ENCODE measurements around the gene SMOC1. TPM values are rescaled to one million over a fixed set of nuclear protein-coding genes. Genes with fewer than 3 reads are reported as not detected.
A peak's percentile ranks its signal among the peaks of the same experiment; 100 is the strongest.

The SMOC1 gene, protein sequence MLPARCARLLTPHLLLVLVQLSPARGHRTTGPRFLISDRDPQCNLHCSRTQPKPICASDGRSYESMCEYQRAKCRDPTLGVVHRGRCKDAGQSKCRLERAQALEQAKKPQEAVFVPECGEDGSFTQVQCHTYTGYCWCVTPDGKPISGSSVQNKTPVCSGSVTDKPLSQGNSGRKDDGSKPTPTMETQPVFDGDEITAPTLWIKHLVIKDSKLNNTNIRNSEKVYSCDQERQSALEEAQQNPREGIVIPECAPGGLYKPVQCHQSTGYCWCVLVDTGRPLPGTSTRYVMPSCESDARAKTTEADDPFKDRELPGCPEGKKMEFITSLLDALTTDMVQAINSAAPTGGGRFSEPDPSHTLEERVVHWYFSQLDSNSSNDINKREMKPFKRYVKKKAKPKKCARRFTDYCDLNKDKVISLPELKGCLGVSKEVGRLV
- total RNA-seq = not detected in 2 replicates
- polyA plus RNA-seq = 0.05 and 0.06 TPM in 2 replicates
- polyA plus RNA-seq (2012) = 0.05 and 0.08 TPM in 2 replicates
- polyA minus RNA-seq (ENCODE audit: low replicate concordance) = 1.6 TPM in 1 of 2 replicates, not detected in the other

- peak; percentile 42 to 71 for DNase-seq (ENCODE audit: low read depth in 2 of 2)
- Histone ChIP-seq H3K27ac (ENCODE audit: insufficient read depth, low read length) (no peak within 1 kb of the TSS), H3K36me3 (ENCODE audit: control insufficient read depth, insufficient read depth, low read length) (no peaks in the 10 kb centered on the region), H3K9me3 (ENCODE audit: control insufficient read depth, insufficient read depth, low read depth, low read length) (no peaks in the 10 kb centered on the region), H3K4me3 (replicated peaks in 1 of 4; ENCODE audit: control extremely low read depth in 1 of 4, insufficient read depth in 1 of 4, low read depth in 3 of 4, low read length in 4 of 4) (peak within 1 kb of the TSS in 1 of 4 experiments; percentile 65), H4K20me1 (ENCODE audit: control insufficient read depth, extremely low read depth, insufficient read depth, low read length) (no peaks in the 10 kb centered on the region), H3K4me1 (ENCODE audit: control insufficient read depth, extremely low read depth, insufficient read depth, low read length) (no peaks in the 10 kb centered on the region), H3K79me2 (ENCODE audit: control insufficient read depth, insufficient read depth, low read length) (no peaks in the 10 kb centered on the region), H2AFZ (ENCODE audit: low read length) (no peak within 1 kb of the TSS), H3K4me2 (ENCODE audit: extremely low read depth, insufficient read depth, low read length) (no peak within 1 kb of the TSS), H3K27me3 (ENCODE audit: control insufficient read depth, insufficient read depth, low read length) (peaks cover 23% of the 10 kb centered on the region), H3K9ac (ENCODE audit: insufficient read depth, low read length) (no peak within 1 kb of the TSS)
- TF ChIP-seq EZH2 (IDR thresholded peaks at IDR 0.05; ENCODE audit: low read length, missing control alignments) = peak; percentile 60
- TF ChIP-seq, protein P1, sequence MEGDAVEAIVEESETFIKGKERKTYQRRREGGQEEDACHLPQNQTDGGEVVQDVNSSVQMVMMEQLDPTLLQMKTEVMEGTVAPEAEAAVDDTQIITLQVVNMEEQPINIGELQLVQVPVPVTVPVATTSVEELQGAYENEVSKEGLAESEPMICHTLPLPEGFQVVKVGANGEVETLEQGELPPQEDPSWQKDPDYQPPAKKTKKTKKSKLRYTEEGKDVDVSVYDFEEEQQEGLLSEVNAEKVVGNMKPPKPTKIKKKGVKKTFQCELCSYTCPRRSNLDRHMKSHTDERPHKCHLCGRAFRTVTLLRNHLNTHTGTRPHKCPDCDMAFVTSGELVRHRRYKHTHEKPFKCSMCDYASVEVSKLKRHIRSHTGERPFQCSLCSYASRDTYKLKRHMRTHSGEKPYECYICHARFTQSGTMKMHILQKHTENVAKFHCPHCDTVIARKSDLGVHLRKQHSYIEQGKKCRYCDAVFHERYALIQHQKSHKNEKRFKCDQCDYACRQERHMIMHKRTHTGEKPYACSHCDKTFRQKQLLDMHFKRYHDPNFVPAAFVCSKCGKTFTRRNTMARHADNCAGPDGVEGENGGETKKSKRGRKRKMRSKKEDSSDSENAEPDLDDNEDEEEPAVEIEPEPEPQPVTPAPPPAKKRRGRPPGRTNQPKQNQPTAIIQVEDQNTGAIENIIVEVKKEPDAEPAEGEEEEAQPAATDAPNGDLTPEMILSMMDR (conservative IDR thresholded peaks at IDR 0.05 in 1 of 2, IDR thresholded peaks at IDR 0.05 in 1 of 2; ENCODE audit: low read depth in 1 of 2, low read length in 2 of 2) = no peak
Measured at GRCh38 chr14:69879175-69880043, at the start of gene SMOC1. Gene SMOC1 (plus strand): TSS chr14:69879416. CDS start chr14:69879679, 263 bp downstream.

DNA sequence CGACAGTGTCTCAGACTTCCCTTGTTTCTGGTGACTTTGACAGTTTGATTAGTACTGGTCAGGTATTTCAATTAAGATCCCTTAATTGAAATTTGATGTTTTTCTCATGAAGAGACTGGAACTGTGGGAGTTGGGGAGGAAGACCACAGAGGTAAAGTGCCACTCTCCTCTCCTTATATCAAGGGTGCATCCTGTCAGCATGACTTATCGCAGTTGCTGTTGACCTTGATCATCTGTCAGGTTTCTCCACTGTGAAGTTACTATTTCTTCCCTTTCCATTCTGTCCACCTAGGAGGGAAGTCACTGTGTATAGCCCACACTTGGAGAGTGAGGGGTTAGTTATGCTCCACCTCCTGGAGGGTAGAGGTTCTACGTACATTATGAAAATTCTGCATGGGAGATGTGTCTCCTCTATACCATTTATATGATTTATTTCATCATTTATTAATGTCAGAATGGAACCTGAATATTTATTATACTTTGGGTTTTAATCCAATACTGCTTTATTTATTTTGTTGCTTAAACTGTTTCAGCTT, 40.3 kb upstream of the SMOC1 start:
- no peak overlapping the region for H3K9ac ChIP-seq (ENCODE audit: insufficient read depth, low read length)
- TF ChIP-seq, protein P1 (conservative IDR thresholded peaks at IDR 0.05 in 1 of 2, IDR thresholded peaks at IDR 0.05 in 1 of 2; ENCODE audit: low read depth in 1 of 2, low read length in 2 of 2) = no peak
- TF ChIP-seq EZH2 (IDR thresholded peaks at IDR 0.05; ENCODE audit: low read length, missing control alignments) = no peak
- H2AFZ ChIP-seq (ENCODE audit: low read length) = no peak overlapping the region
- no peak overlapping the region for H3K27ac ChIP-seq (ENCODE audit: insufficient read depth, low read length)
- no peaks in the 10 kb centered on the region for H4K20me1 ChIP-seq (ENCODE audit: control insufficient read depth, extremely low read depth, insufficient read depth, low read length)
- no peaks in the 10 kb centered on the region for H3K79me2 ChIP-seq (ENCODE audit: control insufficient read depth, insufficient read depth, low read length)
- H3K36me3 ChIP-seq (ENCODE audit: control insufficient read depth, insufficient read depth, low read length) = no peaks in the 10 kb centered on the region
- H3K4me2 ChIP-seq (ENCODE audit: extremely low read depth, insufficient read depth, low read length) = no peak overlapping the region
- no peaks in the 10 kb centered on the region for H3K9me3 ChIP-seq (ENCODE audit: control insufficient read depth, insufficient read depth, low read depth, low read length)
- no peaks in the 10 kb centered on the region for H3K4me1 ChIP-seq (ENCODE audit: control insufficient read depth, extremely low read depth, insufficient read depth, low read length)
- no peak overlapping the region for H3K4me3 ChIP-seq (replicated peaks in 1 of 4; ENCODE audit: control extremely low read depth in 1 of 4, insufficient read depth in 1 of 4, low read depth in 3 of 4, low read length in 4 of 4)
- DNase-seq (ENCODE audit: low read depth in 2 of 2) = no peak
- peaks cover 3% of the 10 kb centered on the region for H3K27me3 ChIP-seq (ENCODE audit: control insufficient read depth, insufficient read depth, low read length)

- Histone ChIP-seq H4K20me1 (ENCODE audit: control insufficient read depth, extremely low read depth, insufficient read depth, low read length) (no peaks in the 10 kb centered on the region), H3K4me1 (ENCODE audit: control insufficient read depth, extremely low read depth, insufficient read depth, low read length) (no peaks in the 10 kb centered on the region), H3K36me3 (ENCODE audit: control insufficient read depth, insufficient read depth, low read length) (no peaks in the 10 kb centered on the region), H3K79me2 (ENCODE audit: control insufficient read depth, insufficient read depth, low read length) (no peaks in the 10 kb centered on the region), H3K27ac (ENCODE audit: insufficient read depth, low read length) (no peak overlapping the region), H2AFZ (ENCODE audit: low read length) (no peak overlapping the region), H3K4me3 (replicated peaks in 1 of 4; ENCODE audit: control extremely low read depth in 1 of 4, insufficient read depth in 1 of 4, low read depth in 3 of 4, low read length in 4 of 4) (no peak overlapping the region), H3K4me2 (ENCODE audit: extremely low read depth, insufficient read depth, low read length) (no peak overlapping the region), H3K9ac (ENCODE audit: insufficient read depth, low read length) (no peak overlapping the region), H3K9me3 (ENCODE audit: control insufficient read depth, insufficient read depth, low read depth, low read length) (no peaks in the 10 kb centered on the region), H3K27me3 (ENCODE audit: control insufficient read depth, insufficient read depth, low read length) (peaks cover 3% of the 10 kb centered on the region)
- TF ChIP-seq, protein P1 (conservative IDR thresholded peaks at IDR 0.05 in 1 of 2, IDR thresholded peaks at IDR 0.05 in 1 of 2; ENCODE audit: low read depth in 1 of 2, low read length in 2 of 2) = no peak
- no peak for TF ChIP-seq EZH2 (IDR thresholded peaks at IDR 0.05; ENCODE audit: low read length, missing control alignments)
- DNase-seq (ENCODE audit: low read depth in 2 of 2) = no peak
Measured at GRCh38 chr14:69839661-69840060, 39.6 kb upstream of the SMOC1 start.

All from fibroblast of lung (primary cell).